Tibial nerve (tissue), 4 donors: Measurements from ENCODE around the gene DCANP1. TPM values are rescaled to one million over a fixed set of nuclear protein-coding genes. Genes with fewer than 3 reads are reported as not detected.

ENCODE experiments used
- DNase-seq, 2 donors: peaks; one replicate each; pipeline ENCODE4 v3.0.0-alpha.2; 2019; ENCODE audit warnings: low spot score in 2 of 2
- H3K27ac ChIP-seq, 4 donors: fragments of 200-600 bp; sonication (generic) in 3 of 4; one replicate each; pipeline ENCODE4 v1.5.1; 2017 to 2019; ENCODE audit warnings: mild to moderate bottlenecking in 1 of 4
- H3K27me3 ChIP-seq, 2 donors: fragments of 200-600 bp; sonication (generic) in 1 of 2; one replicate each; pipeline versions ENCODE4 v1.5.1 to v1.6.0; 2017 to 2019
- H3K36me3 ChIP-seq, 3 donors: fragments of 200-600 bp; sonication (generic); one replicate each; pipeline ENCODE4 v1.5.1; 2018 to 2019
- H3K4me1 ChIP-seq, 4 donors: fragments of 200-600 bp; sonication (generic) in 3 of 4; one replicate each; pipeline ENCODE4 v1.5.1; 2017 to 2019
- H3K4me3 ChIP-seq, 4 donors: fragments of 200-600 bp; sonication (generic) in 3 of 4; one replicate each; pipeline ENCODE4 v1.5.1; 2017 to 2019; ENCODE audit warnings: mild to moderate bottlenecking in 1 of 4, moderate library complexity in 1 of 4
- H3K9me3 ChIP-seq, 4 donors: fragments of 200-600 bp; sonication (generic) in 3 of 4; one replicate each; pipeline ENCODE4 v1.5.1; 2017 to 2019
- EP300 ChIP-seq, 2 donors: sonication (generic); formaldehyde crosslinking; IDR thresholded peaks; one replicate each; pipeline ENCODE4 v1.6.1; 2017; ENCODE audit warnings: antibody characterized with exemption in 2 of 2, mild to moderate bottlenecking in 1 of 2
- POLR2A ChIP-seq, 2 donors: fragments of 450-650 bp; IDR thresholded peaks; one replicate each; pipeline ENCODE4 v1.6.1; 2017; ENCODE audit warnings: antibody characterized with exemption in 2 of 2, mild to moderate bottlenecking in 2 of 2, moderate library complexity in 2 of 2
- WGBS, 2 donors: methylation state at CpG; one replicate each; pipeline ENCODE4 v1.1.5; 2018; 5-methylcytosine and 5-hydroxymethylcytosine counted together
- total RNA-seq, 4 donors: library from RNA; depleted of rRNA; stranded (reverse); fragments of >200 nt; gene quantifications; one replicate each; pipeline ENCODE4 v1.1.0, GENCODE V29; 2016
- TF ChIP-seq, protein P1 (sequence below), 5 experiments: fragments of 200-600 bp in 3 of 5; fragments of 450-650 bp in 2 of 5; sonication (generic) in 3 of 5; IDR thresholded peaks; one replicate each; pipeline ENCODE4 v1.5.1; 2016 to 2019; ENCODE audit warnings: antibody characterized with exemption in 5 of 5, mild to moderate bottlenecking in 3 of 5, moderate library complexity in 2 of 5

The DCANP1 gene
- total RNA-seq, 4 donors from 2014 or later = not detected

GRCh38 chr5:135484674-135485086 lies 37.5 kb upstream of the DCANP1 start:
- H3K27me3 ChIP-seq = peaks cover 0 to 31% of the 10 kb centered on the region in 2 donors
- no peaks in the 10 kb centered on the region for H3K9me3 ChIP-seq
- H3K4me1 ChIP-seq = peaks cover 0 to 19% (median 11%) of the 10 kb centered on the region in 4 donors
- DNase-seq = no peak
- no peaks in the 10 kb centered on the region for H3K36me3 ChIP-seq
- no peak overlapping the region for H3K27ac ChIP-seq
- 60 to 74% methylated on average over 2 to 5 of the region's 5 CpGs for WGBS, 2 donors
- TF ChIP-seq EP300 (IDR thresholded peaks at IDR 0.05) (no peak), POLR2A (IDR thresholded peaks at IDR 0.05) (no peak)
- TF ChIP-seq, protein P1, sequence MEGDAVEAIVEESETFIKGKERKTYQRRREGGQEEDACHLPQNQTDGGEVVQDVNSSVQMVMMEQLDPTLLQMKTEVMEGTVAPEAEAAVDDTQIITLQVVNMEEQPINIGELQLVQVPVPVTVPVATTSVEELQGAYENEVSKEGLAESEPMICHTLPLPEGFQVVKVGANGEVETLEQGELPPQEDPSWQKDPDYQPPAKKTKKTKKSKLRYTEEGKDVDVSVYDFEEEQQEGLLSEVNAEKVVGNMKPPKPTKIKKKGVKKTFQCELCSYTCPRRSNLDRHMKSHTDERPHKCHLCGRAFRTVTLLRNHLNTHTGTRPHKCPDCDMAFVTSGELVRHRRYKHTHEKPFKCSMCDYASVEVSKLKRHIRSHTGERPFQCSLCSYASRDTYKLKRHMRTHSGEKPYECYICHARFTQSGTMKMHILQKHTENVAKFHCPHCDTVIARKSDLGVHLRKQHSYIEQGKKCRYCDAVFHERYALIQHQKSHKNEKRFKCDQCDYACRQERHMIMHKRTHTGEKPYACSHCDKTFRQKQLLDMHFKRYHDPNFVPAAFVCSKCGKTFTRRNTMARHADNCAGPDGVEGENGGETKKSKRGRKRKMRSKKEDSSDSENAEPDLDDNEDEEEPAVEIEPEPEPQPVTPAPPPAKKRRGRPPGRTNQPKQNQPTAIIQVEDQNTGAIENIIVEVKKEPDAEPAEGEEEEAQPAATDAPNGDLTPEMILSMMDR (IDR thresholded peaks at IDR 0.05) = no peak
- H3K4me3 ChIP-seq = no peak overlapping the region

GRCh38 chr5:135483254-135483653 lies 36.1 kb upstream of the DCANP1 start:
- peaks cover 0 to 16% of the 10 kb centered on the region in 2 donors for H3K27me3 ChIP-seq
- H3K9me3 ChIP-seq = no peaks in the 10 kb centered on the region
- no peak for DNase-seq
- peaks cover 0 to 5% (median 0%) of the 10 kb centered on the region in 4 donors for H3K4me1 ChIP-seq
- no peak overlapping the region for H3K4me3 ChIP-seq
- WGBS, 2 donors = 89 to 100% methylated on average over 1 of the region's 1 CpG
- TF ChIP-seq, protein P1 (IDR thresholded peaks at IDR 0.05) = no peak
- no peak for TF ChIP-seq EP300 (IDR thresholded peaks at IDR 0.05)
- no peak for TF ChIP-seq POLR2A (IDR thresholded peaks at IDR 0.05)
- no peak overlapping the region for H3K27ac ChIP-seq
- no peaks in the 10 kb centered on the region for H3K36me3 ChIP-seq

DNA sequence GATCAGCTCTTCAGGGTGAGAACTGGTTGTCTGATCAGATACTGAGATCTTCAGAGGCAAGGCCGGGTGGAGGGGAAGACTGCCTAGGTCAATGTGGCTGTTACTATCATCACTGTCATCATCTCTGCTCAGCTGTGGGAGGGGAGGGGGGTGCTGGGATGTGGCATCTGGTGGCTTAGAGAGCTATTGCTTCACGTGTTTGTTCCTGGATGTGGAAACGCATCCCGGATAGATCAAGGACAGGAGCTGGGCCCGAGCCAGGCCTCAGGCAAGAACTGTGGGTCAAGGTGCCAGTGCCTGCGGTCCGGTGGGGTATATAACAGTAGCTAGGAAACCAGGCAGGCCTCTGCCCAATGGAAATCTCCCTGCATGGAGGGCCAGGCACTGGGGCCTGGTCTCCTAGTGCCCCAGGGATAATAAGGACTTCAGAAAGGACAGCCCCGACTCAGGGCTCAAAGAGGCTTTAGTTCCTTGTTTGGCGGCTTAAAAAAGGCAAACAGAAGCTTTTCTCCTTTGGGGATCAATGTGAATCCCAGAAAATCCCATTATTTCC lies 35.3 kb upstream of the DCANP1 start:
- Histone ChIP-seq H3K27me3 (peaks cover 0 to 16% of the 10 kb centered on the region in 2 donors), H3K36me3 (no peaks in the 10 kb centered on the region), H3K9me3 (no peaks in the 10 kb centered on the region), H3K27ac (no peak overlapping the region), H3K4me1 (no peaks in the 10 kb centered on the region), H3K4me3 (no peak overlapping the region)
- DNase-seq = no peak
- no peak for TF ChIP-seq POLR2A (IDR thresholded peaks at IDR 0.05)
- TF ChIP-seq, protein P1 (IDR thresholded peaks at IDR 0.05) = no peak
- TF ChIP-seq EP300 (IDR thresholded peaks at IDR 0.05) = no peak
- 75 to 81% methylated on average over 9 of the region's 9 CpGs for WGBS, 2 donors

- peaks cover 0 to 16% of the 10 kb centered on the region in 2 donors for H3K27me3 ChIP-seq
- H3K4me3 ChIP-seq = no peak overlapping the region
- H3K4me1 ChIP-seq = no peaks in the 10 kb centered on the region
- no peaks in the 10 kb centered on the region for H3K36me3 ChIP-seq
- WGBS, 2 donors = 89 to 90% methylated on average over 4 of the region's 4 CpGs
- no peaks in the 10 kb centered on the region for H3K9me3 ChIP-seq
- no peak for TF ChIP-seq POLR2A (IDR thresholded peaks at IDR 0.05)
- no peak for TF ChIP-seq EP300 (IDR thresholded peaks at IDR 0.05)
- TF ChIP-seq, protein P1 (IDR thresholded peaks at IDR 0.05) = no peak
- H3K27ac ChIP-seq = no peak overlapping the region
- no peak for DNase-seq
Measured at GRCh38 chr5:135481909-135482311, 34.8 kb upstream of the DCANP1 start.

- H3K4me3 ChIP-seq = no peak overlapping the region
- H3K36me3 ChIP-seq = no peaks in the 10 kb centered on the region
- peaks cover 0 to 15% of the 10 kb centered on the region in 2 donors for H3K27me3 ChIP-seq
- TF ChIP-seq POLR2A (IDR thresholded peaks at IDR 0.05) = no peak
- no peak for TF ChIP-seq EP300 (IDR thresholded peaks at IDR 0.05)
- TF ChIP-seq, protein P1 (IDR thresholded peaks at IDR 0.05) = no peak
- H3K9me3 ChIP-seq = no peaks in the 10 kb centered on the region
- no peak overlapping the region for H3K27ac ChIP-seq
- H3K4me1 ChIP-seq = no peaks in the 10 kb centered on the region
- DNase-seq = no peak
- 56 to 64% methylated on average over 5 of the region's 5 CpGs for WGBS, 2 donors
Measured at GRCh38 chr5:135481387-135481786, 34.2 kb upstream of the DCANP1 start.
